IPS DF 4.7 (cell line): ENCODE results near the gene ABHD10.

Experiments
- DNase-seq: peaks from one replicate; pipeline ENCODE4 v3.0.0-alpha.2; 2013; ENCODE audit warnings: low spot score; ENCODE audit errors: extremely low read depth

Gene ABHD10

GRCh38 chr3:112000966-112001365 lies 22.1 kb downstream of the ABHD10 start:
- DNase-seq = no peak

- no peak for DNase-seq
Measured at GRCh38 chr3:112001526-112001925, 22.7 kb downstream of the ABHD10 start.

GRCh38 chr3:112002096-112002971 lies 23.5 kb downstream of the ABHD10 start:
- DNase-seq = no peak

DNA sequence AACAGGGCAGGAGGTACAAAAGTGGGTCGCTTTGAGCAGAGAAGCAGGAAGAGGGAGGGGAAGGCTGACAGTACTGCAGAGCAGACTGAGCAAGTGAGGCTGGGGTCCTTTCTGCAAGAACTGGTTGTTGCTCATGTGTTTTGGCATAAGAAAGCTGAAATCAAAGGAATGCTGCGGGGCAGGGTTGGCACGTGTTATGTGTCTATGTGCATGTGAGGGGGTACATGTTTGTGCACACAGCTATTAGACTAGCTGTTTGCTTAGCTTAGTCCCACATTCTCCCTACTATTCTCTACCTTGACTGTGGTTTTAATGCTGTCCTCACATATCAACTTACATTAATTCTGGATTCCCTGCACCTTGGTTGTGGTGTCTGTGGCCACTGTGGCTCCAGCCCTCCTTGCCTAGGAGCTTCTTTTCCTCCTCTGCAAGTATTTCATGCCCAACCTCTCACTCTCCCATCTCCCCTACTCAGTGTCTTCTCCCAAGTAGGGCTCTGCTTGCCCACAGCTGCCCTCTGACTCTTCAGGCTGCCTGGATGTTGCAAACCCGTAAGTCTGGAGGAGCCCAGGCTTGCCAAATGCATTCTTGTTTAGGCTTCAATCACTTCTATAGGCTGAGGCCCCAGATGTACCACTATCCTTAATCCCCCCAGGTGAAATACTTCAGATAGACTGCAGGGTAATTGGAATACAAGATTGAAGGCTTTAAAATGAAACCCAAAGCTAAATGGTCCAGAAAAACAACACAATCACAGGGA lies 24.7 kb downstream of the ABHD10 start:
- DNase-seq = no peak

GRCh38 chr3:112004187-112004586 lies 25.4 kb downstream of the ABHD10 start:
- DNase-seq = no peak

DNA sequence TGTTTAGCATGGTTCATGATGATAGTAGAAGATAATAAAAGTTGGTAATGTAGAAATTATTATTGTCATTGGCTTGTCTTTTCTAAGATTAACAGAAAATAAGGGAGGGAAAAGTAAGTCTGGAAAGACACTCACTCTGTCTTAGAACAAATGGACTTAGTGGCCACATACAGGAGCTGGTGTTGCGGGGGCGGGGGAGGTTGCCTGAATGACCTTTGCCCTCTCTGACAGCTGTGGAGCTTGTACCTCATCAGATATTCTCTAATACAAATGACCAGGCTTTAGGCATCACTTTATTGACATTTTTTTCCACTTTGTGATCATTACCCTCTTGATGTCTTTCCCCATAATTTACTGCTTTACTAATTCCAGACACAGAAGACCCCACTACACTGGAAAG lies 25.8 kb downstream of the ABHD10 start:
- DNase-seq = no peak

DNA sequence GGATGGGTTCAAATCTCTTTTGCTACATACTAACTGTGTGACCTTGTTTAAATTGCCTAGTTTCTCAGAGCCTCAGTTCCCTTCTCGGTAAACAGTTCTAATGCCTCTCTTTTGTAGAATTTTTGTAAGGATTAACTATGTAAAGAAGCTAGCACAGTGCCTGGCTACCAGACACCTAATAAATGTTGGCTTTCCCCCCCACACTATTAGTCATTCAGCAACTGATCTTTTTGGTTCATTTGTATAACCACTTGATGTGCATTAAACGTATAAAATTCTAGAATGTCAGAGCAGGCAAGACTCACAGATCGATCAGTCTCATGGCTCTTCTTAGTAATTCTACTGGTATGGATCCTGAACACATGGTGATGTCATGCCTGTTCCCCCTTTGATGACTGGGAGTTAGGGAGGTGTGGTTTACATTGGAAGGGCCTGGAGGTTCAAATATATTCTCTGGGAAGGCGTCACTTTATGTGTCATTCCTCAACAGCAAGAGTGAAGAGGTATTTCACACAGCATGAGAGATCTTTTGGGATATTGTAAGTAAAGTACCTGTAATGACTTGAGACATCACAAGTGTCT lies 26.4 kb downstream of the ABHD10 start:
- no peak for DNase-seq

- DNase-seq = no peak
Measured at GRCh38 chr3:112007633-112008032, 28.8 kb downstream of the ABHD10 start.

DNA sequence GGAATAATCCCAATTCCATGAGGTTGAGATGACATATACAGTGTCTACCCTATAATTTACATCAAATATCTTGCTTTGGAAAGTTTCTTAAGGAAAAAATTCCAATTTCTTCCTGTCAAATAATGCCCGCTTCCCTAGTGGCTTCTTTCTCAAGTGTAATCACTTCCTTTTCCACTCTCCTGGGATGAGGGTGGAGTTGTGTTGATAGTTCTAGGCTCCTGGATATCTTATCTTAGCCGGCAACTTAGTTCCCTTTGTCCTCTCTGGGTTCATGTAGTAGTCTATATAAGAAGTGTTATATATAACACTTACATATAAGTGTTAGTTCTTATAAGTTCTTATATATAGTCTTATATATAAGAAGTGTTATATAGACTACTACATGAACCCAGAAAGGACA lies 30.8 kb downstream of the ABHD10 start:
- no peak for DNase-seq

DNA sequence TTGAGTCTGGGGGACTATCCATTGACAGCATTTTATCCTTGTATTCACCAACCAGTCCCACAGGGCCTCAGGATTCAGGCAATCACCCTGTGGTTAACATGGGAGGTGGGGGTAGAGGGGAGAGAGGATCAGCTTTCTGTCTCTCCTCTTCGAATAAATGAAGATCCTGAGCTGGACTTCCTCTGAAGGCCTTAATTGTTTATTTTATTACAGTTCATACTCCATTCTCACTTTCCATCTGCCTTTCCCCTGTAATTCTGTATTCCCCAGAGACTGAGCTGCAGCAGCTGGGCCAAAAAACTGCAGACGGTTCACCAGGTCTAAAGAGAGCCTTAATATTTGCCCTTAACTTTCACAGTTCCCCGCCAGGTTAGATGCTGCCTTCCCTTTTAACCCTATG lies 31.8 kb downstream of the ABHD10 start:
- no peak for DNase-seq

- no peak for DNase-seq
Measured at GRCh38 chr3:112011376-112011940, 32.6 kb downstream of the ABHD10 start.

DNA sequence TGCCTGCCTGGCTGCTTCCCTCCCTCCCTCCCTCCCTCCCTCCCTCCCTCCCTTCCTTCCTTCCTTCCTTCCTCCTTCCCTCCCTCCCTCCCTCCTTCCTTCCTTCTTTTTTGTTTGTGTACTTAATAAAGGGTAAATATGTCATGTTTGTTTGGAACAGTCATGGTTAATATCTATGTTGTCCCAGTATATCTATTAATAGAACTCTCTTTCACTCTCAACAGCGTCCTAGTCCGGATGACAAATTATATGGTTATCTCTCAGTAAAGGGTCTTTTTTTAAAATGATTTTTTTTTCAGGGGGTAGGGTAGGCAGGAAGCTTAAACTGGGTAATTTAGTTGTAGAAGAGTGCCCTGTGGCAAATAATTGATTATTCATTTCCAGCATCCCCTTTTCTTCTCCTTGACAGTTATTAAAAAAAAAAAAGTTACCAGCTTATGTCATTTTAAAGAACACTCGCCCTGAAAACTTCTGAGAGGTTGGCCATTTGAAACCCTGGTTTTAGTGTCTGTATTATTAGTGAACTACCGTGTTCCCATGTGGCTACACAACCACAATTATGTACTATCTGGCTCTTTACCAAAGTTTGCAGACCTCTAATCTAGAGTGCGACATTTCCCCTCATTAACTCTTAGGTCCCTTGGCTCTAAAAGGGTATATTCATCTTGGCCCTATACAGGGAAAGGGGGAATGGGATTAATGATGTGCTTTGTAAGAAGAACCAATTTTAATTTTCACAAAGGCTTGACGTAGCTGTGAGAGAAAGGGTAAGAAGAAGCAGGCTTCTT lies 33.6 kb downstream of the ABHD10 start:
- no peak for DNase-seq

DNA sequence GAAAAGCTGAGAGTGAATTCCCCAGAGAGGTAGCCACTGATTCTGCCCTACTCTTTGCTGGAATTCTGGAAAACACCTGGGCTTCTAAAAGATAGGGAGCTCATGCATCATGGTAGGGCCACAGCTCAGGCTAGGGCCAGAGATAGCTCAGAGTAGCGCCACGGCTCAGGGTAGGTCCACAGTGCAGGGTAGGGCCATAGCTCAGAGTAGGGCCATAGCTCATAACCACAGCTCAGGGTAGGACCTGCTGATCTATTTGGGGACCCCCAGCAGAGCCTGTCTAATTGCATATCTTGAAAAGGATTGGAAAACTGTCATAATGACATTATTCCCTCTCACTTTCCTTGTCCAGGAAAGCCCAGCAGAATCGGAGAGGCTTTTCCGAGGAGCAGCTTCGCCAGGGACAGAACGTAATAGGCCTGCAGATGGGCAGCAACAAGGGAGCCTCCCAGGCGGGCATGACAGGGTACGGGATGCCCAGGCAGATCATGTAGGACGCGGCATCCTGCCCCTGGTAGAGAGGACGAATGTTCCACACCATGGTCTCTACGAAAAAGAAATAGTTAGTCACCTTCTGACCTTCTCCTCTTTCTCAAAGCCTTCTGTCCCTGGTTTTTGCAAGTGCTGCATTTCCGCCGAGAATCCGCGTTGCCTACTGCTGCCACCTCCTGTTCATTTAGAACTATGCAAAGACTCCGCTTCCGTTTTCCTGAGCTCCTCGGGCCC lies 34.4 kb downstream of the ABHD10 start:
- no peak for DNase-seq

- no peak for DNase-seq
Measured at GRCh38 chr3:112013784-112014143, 34.9 kb downstream of the ABHD10 start.

DNA sequence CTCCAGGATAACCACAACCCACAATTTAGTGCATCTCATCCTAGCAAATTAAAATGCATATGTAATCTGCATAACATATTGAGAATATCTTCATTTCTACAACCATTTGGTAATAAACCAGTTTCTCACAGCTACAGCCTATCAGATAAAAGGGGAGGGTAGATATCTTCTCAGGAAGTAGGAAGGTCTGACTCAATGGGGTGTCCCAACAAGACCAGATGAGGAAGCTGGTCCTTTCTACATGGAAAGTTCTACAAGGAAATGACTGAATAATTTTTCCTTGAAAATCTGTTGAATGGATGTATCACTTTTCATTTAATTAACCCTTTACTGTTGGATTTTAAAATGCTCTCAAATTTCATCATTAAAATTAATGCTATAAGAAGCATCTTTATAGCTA lies 38.3 kb downstream of the ABHD10 start:
- no peak for DNase-seq

DNA sequence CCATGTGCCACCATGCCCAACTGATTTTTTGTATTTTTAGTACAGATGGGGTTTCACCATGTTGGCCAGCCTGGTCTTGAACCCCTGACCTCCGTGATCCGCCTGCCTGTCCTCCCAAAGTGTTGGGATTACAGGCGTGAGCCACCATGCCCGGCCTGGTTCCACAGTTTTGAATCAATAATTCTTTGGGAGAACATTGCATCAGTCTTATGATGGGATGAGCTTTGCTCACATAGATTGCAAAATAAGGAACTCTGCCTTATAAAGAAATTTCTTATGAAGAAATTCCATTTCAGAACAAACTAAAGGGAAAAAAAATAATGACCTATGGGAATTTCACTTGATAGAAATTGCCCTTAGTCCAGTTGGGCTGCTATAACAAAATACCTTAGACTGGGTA lies 39.9 kb downstream of the ABHD10 start:
- DNase-seq = no peak

GRCh38 chr3:112019716-112020115 lies 40.9 kb downstream of the ABHD10 start:
- DNase-seq = no peak

- no peak for DNase-seq
Measured at GRCh38 chr3:112020674-112021085, 41.9 kb downstream of the ABHD10 start.

DNA sequence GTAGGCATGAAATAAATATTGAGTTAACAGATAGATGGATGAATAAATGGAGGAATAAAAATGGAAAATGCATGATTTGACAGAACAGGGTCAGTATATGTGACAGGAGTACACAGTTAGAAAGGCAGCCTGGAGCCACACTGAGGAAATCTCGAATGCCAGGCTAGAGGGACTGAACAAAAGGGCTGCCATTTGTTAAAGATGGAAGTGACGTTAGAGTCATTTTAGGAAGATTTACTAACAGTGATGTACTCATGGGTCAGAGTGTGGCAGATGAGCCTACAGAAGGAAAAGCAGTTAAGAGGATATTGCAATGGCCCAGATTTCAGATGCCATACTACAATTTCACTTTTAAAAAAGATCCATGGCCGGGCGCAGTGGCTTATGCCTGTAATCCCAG lies 48.3 kb downstream of the ABHD10 start:
- no peak for DNase-seq

- DNase-seq = no peak
Measured at GRCh38 chr3:112027826-112028225, 49.0 kb downstream of the ABHD10 start.

GRCh38 chr3:112030901-112031300 lies 52.1 kb downstream of the ABHD10 start:
- DNase-seq = no peak
